SIG-M5 treated with dmso at 0.1 percent for 504 hours (cell line): ENCODE measurements around the gene LIMS1.
A peak's percentile ranks its signal among the peaks of the same experiment; 100 is the strongest.
"Not testable (repeated sequence)": the region's sequence is repeated elsewhere in the genome, so short reads cannot be mapped to it uniquely, and the experiment has no call there.

Experiments used
- DNase-seq: peaks from one replicate; lab custom pipeline; 2025; ENCODE audit not compliant: unreplicated experiment; lab: John Stamatoyannopoulos, UW

Gene LIMS1

GRCh38 chr2:108657517-108657916 lies 123.2 kb downstream of the LIMS1 start:
- peak; percentile 40 for DNase-seq

GRCh38 chr2:108658553-108658952 lies 124.3 kb downstream of the LIMS1 start:
- DNase-seq: not testable (repeated sequence)

- not testable (repeated sequence) for DNase-seq
These were observed 127.2 kb downstream of the LIMS1 start for GRCh38 chr2:108661493-108661892.

- not testable (repeated sequence) for DNase-seq
These were observed 127.9 kb downstream of the LIMS1 start for GRCh38 chr2:108662207-108662612.

GRCh38 chr2:108663346-108663745 lies 129.1 kb downstream of the LIMS1 start:
- not testable (repeated sequence) for DNase-seq

GRCh38 chr2:108664089-108664488 lies 129.8 kb downstream of the LIMS1 start:
- DNase-seq: not testable (repeated sequence)

- not testable (repeated sequence) for DNase-seq
These were observed 130.7 kb downstream of the LIMS1 start for GRCh38 chr2:108664979-108665378.

- DNase-seq: not testable (repeated sequence)
These were observed 131.7 kb downstream of the LIMS1 start for GRCh38 chr2:108665975-108666374.

GRCh38 chr2:108667140-108667539 lies 132.9 kb downstream of the LIMS1 start:
- not testable (repeated sequence) for DNase-seq

GRCh38 chr2:108670282-108670681 lies 136.0 kb downstream of the LIMS1 start:
- not testable (repeated sequence) for DNase-seq

GRCh38 chr2:108672200-108672805 lies 138.0 kb downstream of the LIMS1 start:
- DNase-seq: not testable (repeated sequence)

- not testable (repeated sequence) for DNase-seq
These were observed 142.3 kb downstream of the LIMS1 start for GRCh38 chr2:108676522-108676921.

GRCh38 chr2:108677239-108677744 lies 143.0 kb downstream of the LIMS1 start:
- DNase-seq: not testable (repeated sequence)

GRCh38 chr2:108678198-108678651 lies 144.0 kb downstream of the LIMS1 start:
- not testable (repeated sequence) for DNase-seq

- not testable (repeated sequence) for DNase-seq
These were observed 146.5 kb downstream of the LIMS1 start for GRCh38 chr2:108680805-108681204.

- DNase-seq: not testable (repeated sequence)
These were observed 154.8 kb downstream of the LIMS1 start for GRCh38 chr2:108688818-108689756.

GRCh38 chr2:108690001-108690400 lies 155.7 kb downstream of the LIMS1 start:
- not testable (repeated sequence) for DNase-seq

GRCh38 chr2:108691447-108691846 lies 157.2 kb downstream of the LIMS1 start:
- no peak for DNase-seq

GRCh38 chr2:108701208-108701607 lies 166.9 kb downstream of the LIMS1 start:
- no peak for DNase-seq

GRCh38 chr2:108701806-108702205 lies 167.5 kb downstream of the LIMS1 start:
- DNase-seq: no peak

- DNase-seq: no peak
These were observed 170.6 kb downstream of the LIMS1 start for GRCh38 chr2:108704871-108705270.

GRCh38 chr2:108707300-108707699 lies 173.0 kb downstream of the LIMS1 start:
- no peak for DNase-seq
